ENCODE data around the gene LIMCH1. TPM values are rescaled to one million over a fixed set of nuclear protein-coding genes. Genes with fewer than 3 reads are reported as not detected.

The LIMCH1 gene
- total RNA-seq, 2 experiments from 2014 or later, result not detected

- Histone ChIP-seq H4K20me1 (ENCODE audit: insufficient read depth, low read length) (no peaks in the 10 kb centered on the region), H3K4me1 (ENCODE audit: insufficient read depth, low read length, poor library complexity, severe bottlenecking) (no peaks in the 10 kb centered on the region), H3K79me2 (ENCODE audit: insufficient read depth, low read depth, low read length) (no peaks in the 10 kb centered on the region), H3K9me3 (ENCODE audit: low read length) (no peaks in the 10 kb centered on the region), H3K4me2 (ENCODE audit: low read length) (no peak overlapping the region), H2AFZ (ENCODE audit: low read length) (no peak overlapping the region), H3K4me3 (ENCODE audit: low read depth, low read length, poor library complexity, severe bottlenecking) (no peak overlapping the region), H3K9me2 (ENCODE audit: insufficient read depth, low read length) (no peaks in the 10 kb centered on the region), H3K27ac (ENCODE audit: low read depth, low read length, poor library complexity, severe bottlenecking) (no peak overlapping the region), H3K36me3 (ENCODE audit: insufficient read depth, low read length) (no peaks in the 10 kb centered on the region)
- TF ChIP-seq, protein P1, sequence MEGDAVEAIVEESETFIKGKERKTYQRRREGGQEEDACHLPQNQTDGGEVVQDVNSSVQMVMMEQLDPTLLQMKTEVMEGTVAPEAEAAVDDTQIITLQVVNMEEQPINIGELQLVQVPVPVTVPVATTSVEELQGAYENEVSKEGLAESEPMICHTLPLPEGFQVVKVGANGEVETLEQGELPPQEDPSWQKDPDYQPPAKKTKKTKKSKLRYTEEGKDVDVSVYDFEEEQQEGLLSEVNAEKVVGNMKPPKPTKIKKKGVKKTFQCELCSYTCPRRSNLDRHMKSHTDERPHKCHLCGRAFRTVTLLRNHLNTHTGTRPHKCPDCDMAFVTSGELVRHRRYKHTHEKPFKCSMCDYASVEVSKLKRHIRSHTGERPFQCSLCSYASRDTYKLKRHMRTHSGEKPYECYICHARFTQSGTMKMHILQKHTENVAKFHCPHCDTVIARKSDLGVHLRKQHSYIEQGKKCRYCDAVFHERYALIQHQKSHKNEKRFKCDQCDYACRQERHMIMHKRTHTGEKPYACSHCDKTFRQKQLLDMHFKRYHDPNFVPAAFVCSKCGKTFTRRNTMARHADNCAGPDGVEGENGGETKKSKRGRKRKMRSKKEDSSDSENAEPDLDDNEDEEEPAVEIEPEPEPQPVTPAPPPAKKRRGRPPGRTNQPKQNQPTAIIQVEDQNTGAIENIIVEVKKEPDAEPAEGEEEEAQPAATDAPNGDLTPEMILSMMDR (conservative IDR thresholded peaks at IDR 0.05; ENCODE audit: low read length), result no peak
- TF ChIP-seq EZH2phosphoT487 (IDR thresholded peaks at IDR 0.05; ENCODE audit: borderline replicate concordance, low read depth, low read length), result no peak
- POLR2A ChIA-PET, result interaction anchor here (0.6 to 1.6 kb wide), 2 partner anchors 11 to 332 kb away, joined by 3 to 4 read pairs; no protein-coding TSS in a partner anchor
- CTCF ChIA-PET (ENCODE audit: unreplicated experiment), result no interaction called here
- intact Hi-C loops (cut with micrococcal nuclease; ENCODE audit: unreplicated experiment), result no loop called here
- no peak for DNase-seq (ENCODE audit: low spot score)
- BruUV-seq (replicated peaks), result no TSS peak
These were observed 87.6 kb downstream of the LIMCH1 start for GRCh38 chr4:41625531-41625930.

- no peak overlapping the region for H2AFZ ChIP-seq (ENCODE audit: low read length)
- H3K4me3 ChIP-seq (ENCODE audit: low read depth, low read length, poor library complexity, severe bottlenecking), result no peak overlapping the region
- H3K79me2 ChIP-seq (ENCODE audit: insufficient read depth, low read depth, low read length), result no peaks in the 10 kb centered on the region
- H3K36me3 ChIP-seq (ENCODE audit: insufficient read depth, low read length), result no peaks in the 10 kb centered on the region
- TF ChIP-seq, protein P1 (conservative IDR thresholded peaks at IDR 0.05; ENCODE audit: low read length), result no peak
- TF ChIP-seq EZH2phosphoT487 (IDR thresholded peaks at IDR 0.05; ENCODE audit: borderline replicate concordance, low read depth, low read length), result no peak
- H3K27ac ChIP-seq (ENCODE audit: low read depth, low read length, poor library complexity, severe bottlenecking), result no peak overlapping the region
- no peaks in the 10 kb centered on the region for H4K20me1 ChIP-seq (ENCODE audit: insufficient read depth, low read length)
- H3K9me3 ChIP-seq (ENCODE audit: low read length), result no peaks in the 10 kb centered on the region
- no peak overlapping the region for H3K4me2 ChIP-seq (ENCODE audit: low read length)
- intact Hi-C loops (cut with micrococcal nuclease; ENCODE audit: unreplicated experiment), result no loop called here
- ChIA-PET CTCF (ENCODE audit: unreplicated experiment) (no interaction called here), POLR2A (interaction anchor here (0.7 kb wide), 1 partner anchor 10 kb away, joined by 4 read pairs; no protein-coding TSS in a partner anchor)
- DNase-seq (ENCODE audit: low spot score), result no peak
- no peaks in the 10 kb centered on the region for H3K4me1 ChIP-seq (ENCODE audit: insufficient read depth, low read length, poor library complexity, severe bottlenecking)
- H3K9me2 ChIP-seq (ENCODE audit: insufficient read depth, low read length), result no peaks in the 10 kb centered on the region
- no TSS peak for BruUV-seq (replicated peaks)
These were observed 91.0 kb downstream of the LIMCH1 start for GRCh38 chr4:41628936-41629335.

DNA sequence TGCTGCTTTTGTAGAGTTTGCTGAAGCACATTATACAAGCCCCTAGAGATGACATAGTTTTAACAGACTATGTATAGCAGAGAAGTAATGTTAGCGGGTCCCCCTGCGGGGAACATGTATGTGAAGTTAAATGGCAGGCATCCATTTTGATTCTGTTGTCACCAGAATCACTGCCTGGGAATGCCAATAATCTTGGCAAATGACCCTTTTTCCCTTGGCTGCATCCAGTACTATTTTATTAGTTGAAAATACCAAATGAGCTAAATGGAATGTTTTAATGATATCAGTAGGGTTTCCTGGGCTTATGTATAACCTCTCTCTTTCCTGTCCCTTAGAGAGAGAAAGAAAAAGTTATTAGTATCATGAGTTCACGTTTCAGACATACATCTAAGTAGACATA is 93.6 kb downstream of the LIMCH1 start:
- no peak for DNase-seq (ENCODE audit: low spot score)
- no peaks in the 10 kb centered on the region for H3K4me1 ChIP-seq (ENCODE audit: insufficient read depth, low read length, poor library complexity, severe bottlenecking)
- no peaks in the 10 kb centered on the region for H3K79me2 ChIP-seq (ENCODE audit: insufficient read depth, low read depth, low read length)
- no peak overlapping the region for H3K27ac ChIP-seq (ENCODE audit: low read depth, low read length, poor library complexity, severe bottlenecking)
- BruUV-seq (replicated peaks), result no TSS peak
- POLR2A ChIA-PET, result no interaction called here
- H4K20me1 ChIP-seq (ENCODE audit: insufficient read depth, low read length), result no peaks in the 10 kb centered on the region
- H3K4me2 ChIP-seq (ENCODE audit: low read length), result no peak overlapping the region
- H2AFZ ChIP-seq (ENCODE audit: low read length), result no peak overlapping the region
- CTCF ChIA-PET (ENCODE audit: unreplicated experiment), result no interaction called here
- intact Hi-C loops (cut with micrococcal nuclease; ENCODE audit: unreplicated experiment), result no loop called here
- TF ChIP-seq, protein P1 (conservative IDR thresholded peaks at IDR 0.05; ENCODE audit: low read length), result no peak
- no peak for TF ChIP-seq EZH2phosphoT487 (IDR thresholded peaks at IDR 0.05; ENCODE audit: borderline replicate concordance, low read depth, low read length)
- H3K36me3 ChIP-seq (ENCODE audit: insufficient read depth, low read length), result no peaks in the 10 kb centered on the region
- H3K9me3 ChIP-seq (ENCODE audit: low read length), result no peaks in the 10 kb centered on the region
- H3K4me3 ChIP-seq (ENCODE audit: low read depth, low read length, poor library complexity, severe bottlenecking), result no peak overlapping the region
- H3K9me2 ChIP-seq (ENCODE audit: insufficient read depth, low read length), result no peaks in the 10 kb centered on the region
